NCI-H748 treated with DMSO at 0.1 percent for 48 hours (cell line): ENCODE measurements around the gene TEDC2.

Experiments
- DNase-seq: peaks from one replicate; lab custom pipeline; 2025; lab: John Stamatoyannopoulos, UW

TEDC2 gene

GRCh38 chr16:2513405-2514332, 53.8 kb downstream of the TEDC2 start, which contains the start of gene ATP6V0C:
Gene ATP6V0C (plus strand): TSS chr16:2513952. CDS start chr16:2514104, 152 bp downstream.
- DNase-seq, result peak; percentile 62
